Midbrain (tissue), 1 donor: ENCODE results near the gene PGD.
"Not testable (repeated sequence)": the region's sequence is repeated elsewhere in the genome, so short reads cannot be mapped to it uniquely, and the experiment has no call there.

Experiments used
- DNase-seq: peaks from one replicate; lab custom pipeline; 2025; lab: John Stamatoyannopoulos, UW

The PGD gene

DNA sequence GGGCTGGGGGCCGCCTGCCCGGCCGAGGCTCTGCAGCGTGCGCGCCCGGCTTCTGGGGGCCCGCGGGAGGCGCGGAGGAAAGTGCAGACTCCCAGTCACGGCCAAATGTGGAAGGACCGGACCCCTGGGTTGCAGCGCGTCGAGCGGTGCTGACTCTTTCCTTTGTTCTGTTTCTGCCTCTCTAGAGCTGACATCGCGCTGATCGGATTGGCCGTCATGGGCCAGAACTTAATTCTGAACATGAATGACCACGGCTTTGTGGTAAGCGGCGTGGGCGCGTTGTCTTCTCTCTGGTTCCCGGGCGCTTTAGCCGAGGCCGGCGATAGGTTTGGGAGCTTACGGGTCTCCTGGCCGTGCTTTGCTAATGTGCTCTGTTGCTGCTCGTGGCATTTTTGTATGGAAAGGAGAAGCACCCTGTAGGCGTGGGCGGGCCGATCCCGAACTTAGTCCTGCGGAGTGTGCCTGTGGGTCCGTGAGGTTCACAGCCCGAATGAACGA is 629 bp downstream of the PGD start:
- peak; percentile 23 for DNase-seq

DNA sequence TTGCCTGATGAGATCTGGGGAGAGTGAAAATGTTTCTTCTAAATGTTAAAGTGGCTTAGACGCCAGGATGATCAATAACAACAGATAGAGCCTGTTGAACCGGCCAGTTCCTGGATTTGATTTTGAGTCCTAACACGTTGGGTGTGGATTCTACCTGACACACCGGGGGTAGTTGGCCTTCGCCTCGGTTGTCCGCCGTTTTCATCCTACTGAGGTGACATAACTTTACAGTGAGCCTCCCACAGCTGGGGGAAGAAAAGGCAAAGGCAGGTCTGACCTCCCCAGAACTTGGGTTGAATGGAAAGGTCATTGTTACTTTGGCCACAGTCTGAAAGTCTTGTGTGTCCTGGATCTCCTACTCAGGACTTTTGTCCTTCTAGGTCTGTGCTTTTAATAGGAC is 1.1 kb downstream of the PGD start:
- DNase-seq: no peak

GRCh38 chr1:10401281-10401680 is 2.4 kb downstream of the PGD start:
- no peak for DNase-seq

- no peak for DNase-seq
These were observed 3.9 kb downstream of the PGD start for GRCh38 chr1:10402729-10403274.

DNA sequence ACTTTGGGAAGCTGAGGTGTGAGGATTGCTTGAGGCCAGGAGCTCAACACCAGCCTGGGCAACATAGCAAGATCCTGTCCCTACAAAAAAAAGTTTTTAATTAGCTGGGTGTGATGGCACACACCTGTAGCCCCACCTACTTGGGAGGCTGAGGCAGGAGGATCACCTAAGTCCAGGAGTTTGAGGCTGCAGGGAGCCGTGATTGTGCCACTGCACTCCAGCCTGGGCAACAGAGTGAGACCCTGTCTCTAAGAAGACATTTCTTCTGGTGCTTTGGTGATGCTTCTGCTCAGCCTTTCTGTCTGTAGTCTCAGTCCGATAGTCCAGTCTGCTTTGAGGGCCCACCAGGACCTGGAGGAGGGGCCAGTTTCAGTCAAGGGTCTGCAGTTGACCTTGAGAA is 8.3 kb downstream of the PGD start:
- DNase-seq: no peak

- DNase-seq: no peak
These were observed 16.5 kb downstream of the PGD start for GRCh38 chr1:10415211-10415930.

DNA sequence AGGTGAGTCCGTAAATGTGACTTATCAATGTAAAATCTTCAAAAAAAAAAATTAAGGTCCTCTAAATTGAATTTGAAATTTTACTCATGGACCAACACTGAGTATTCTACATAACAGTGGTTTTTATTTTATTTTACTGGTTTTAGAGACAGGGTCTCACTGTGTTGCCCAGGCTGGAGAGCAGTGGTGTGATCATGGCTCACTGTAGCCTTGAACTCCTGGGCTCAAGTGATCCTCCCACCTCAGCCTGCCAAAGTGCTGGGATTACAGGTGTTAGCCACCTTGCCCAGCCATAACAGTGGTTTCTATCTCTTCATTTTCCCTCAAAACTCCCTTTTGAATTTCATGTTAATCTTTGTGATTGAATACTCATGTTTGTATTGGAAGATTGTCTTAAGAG is 17.1 kb downstream of the PGD start:
- not testable (repeated sequence) for DNase-seq

- DNase-seq: not testable (repeated sequence)
These were observed 19.9 kb downstream of the PGD start for GRCh38 chr1:10418741-10419140.

- DNase-seq: no peak
These were observed 20.5 kb downstream of the PGD start for GRCh38 chr1:10419351-10419750.

DNA sequence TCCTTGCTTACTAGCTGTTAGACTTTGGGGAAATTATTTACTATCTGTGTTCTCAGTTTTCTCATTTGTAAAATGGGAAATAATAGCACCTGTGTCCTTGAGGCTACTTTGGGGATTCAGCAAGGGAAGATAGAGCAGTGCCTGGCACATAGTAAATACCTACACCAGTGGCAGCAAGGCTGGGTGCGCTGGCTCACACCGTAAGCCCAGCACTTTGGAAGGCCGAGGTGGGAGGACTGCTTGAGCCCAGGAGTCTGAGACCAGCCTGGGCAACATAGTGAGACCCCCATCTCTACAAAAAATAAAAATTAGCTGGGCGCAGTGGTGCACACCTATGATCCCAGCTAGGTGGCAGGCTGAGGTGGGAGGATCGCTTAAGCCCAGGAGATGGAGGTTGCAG is 22.8 kb downstream of the PGD start:
- DNase-seq: no peak

GRCh38 chr1:10424034-10424433 is 25.2 kb downstream of the PGD start:
- DNase-seq: no peak

DNA sequence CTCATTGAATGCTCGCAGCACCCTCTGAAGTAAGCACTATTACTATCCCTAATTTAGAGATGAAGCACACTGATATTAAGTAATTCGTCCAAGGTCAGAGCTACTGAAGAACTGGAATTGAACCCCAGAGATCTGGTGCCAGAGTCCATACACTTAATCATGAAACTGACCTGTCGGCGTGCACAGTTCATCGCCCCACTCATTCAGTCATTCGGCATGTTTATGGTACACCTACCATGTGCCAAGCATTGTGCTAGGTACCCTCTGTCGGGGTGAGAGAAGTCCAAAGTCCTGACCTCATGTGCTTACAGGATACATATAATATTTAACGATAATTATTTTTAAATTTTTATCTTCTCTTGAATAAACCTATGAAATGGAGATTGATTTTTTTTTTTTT is 25.8 kb downstream of the PGD start:
- no peak for DNase-seq

GRCh38 chr1:10425826-10426534 is 27.1 kb downstream of the PGD start:
- DNase-seq: not testable (repeated sequence)

DNA sequence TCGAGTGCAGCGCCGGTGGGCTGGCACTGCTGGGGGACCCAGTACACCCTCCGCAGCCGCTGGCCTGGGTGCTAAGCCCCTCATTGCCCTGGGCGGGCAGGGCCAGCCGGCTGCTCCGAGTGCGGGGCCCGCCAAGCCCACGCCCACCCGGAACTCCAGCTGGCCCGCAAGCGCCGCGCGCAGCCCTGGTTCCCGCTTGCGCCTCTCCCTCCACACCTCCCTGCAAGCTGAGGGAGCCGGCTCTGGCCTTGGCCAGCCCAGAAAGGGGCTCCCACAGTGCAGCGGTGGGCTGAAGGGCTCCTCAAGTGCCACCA is 27.6 kb downstream of the PGD start:
- not testable (repeated sequence) for DNase-seq

- no peak for DNase-seq
These were observed 30.1 kb downstream of the PGD start for GRCh38 chr1:10428984-10429383.

GRCh38 chr1:10429868-10430215 is 31.0 kb downstream of the PGD start:
- no peak for DNase-seq

DNA sequence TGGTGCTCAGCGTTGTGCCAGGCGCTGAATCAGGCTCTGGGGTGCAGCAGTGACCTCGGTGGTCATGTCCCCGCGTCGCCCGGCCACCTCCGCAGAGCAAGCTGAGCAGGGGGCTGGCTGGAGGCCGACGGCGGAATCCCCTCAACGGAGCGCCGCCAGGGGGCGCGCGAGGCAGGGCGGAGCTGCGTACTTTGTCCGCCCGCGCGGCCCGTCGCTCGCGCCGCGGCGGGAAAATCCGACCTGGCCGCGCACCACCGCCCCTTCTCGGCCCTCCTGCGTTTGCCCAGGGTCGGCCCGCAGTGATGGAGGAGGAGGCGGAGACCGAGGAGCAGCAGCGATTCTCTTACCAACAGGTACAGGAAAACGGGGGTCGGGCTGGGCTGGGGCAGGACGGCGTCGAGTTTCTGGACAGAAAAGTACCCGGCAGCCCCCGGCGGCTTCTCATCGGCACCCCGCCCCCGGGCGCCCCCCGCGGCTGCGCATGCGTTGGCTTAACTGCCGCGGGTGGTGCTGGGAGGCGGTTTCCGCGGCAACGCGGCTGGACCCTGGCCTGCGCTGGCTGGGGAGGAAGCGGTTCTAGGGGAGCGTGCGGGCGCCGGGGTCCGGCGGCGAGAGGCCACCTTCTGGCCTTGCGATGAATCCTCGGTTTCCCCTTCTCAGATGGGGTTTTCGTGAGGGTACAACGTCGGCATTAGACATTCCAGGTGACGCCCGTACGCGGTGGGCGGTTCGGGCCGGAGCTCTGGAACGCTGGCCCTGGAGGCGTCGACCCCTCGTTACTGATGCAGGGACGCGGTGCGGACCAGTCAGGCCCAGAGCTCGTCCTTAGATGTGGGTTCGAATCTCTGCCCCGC is 31.6 kb downstream of the PGD start, which contains the start of gene CENPS:
TSS of gene CENPS (plus strand) at position 218 of the 854 bp plus-strand sequence. CDS start at position 303, 85 bp downstream.
- DNase-seq: peak; percentile 90

- no peak for DNase-seq
These were observed 32.3 kb downstream of the PGD start for GRCh38 chr1:10431070-10431730.

DNA sequence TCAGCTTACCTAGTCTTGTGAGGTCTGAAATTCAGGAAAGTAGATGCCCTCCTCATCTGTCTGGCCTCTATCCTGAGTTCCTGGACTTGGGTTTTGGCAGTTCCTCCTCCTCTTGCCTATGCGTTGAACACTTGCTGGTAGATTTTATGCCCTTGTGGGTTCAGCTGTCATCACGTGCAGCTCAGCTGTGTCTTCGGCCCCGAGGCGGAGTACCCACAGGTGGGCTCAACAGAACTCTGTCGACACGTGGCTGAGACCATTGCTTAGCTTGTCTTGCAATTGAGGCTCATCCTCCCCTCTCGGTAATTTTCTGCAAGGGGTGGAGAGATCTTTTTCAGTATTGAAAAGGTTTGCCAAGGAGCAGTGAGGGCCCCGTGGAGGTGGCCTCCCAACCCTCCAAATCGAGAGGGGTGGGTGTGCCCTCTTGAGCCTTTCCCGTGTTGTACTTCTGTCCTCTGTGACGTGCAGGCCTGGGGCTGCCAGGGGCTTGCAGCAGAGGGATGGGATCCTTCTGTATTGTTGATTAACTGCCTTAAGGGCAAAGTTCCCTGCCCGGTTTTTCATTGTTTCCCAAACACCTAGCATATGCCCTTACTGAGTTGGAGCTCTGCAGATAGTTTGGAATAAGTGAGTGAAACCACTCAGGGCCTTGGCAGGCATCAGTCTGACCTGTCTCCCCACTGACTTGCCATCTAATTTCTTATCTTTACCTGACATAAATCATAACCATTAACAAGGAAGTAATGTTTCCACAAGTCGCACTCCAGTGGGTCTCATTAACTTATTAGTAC is 34.2 kb downstream of the PGD start:
- DNase-seq: no peak

- no peak for DNase-seq
These were observed 34.9 kb downstream of the PGD start for GRCh38 chr1:10433790-10434189.

DNA sequence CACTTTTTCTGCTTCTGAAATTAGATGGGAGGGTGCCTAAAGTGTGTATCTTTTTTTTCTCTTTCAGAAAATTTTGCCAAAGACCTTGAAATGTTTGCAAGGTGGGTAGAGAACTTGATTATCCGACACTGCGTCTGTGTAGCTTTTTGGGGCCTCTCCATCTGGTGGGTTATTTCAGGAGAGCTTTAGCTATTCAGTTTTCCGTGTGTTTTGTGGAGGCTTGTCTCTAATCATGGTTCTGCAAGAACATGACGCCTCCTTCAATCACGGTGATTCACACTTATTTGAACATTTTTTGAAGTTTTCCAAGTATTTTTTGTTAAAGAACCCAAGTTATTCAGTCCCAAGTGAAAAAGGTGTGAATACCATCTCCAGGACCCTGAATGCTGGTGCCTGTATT is 35.7 kb downstream of the PGD start:
- DNase-seq: no peak
